Measurements from ENCODE around the gene NEBL.

Gene NEBL

DNA sequence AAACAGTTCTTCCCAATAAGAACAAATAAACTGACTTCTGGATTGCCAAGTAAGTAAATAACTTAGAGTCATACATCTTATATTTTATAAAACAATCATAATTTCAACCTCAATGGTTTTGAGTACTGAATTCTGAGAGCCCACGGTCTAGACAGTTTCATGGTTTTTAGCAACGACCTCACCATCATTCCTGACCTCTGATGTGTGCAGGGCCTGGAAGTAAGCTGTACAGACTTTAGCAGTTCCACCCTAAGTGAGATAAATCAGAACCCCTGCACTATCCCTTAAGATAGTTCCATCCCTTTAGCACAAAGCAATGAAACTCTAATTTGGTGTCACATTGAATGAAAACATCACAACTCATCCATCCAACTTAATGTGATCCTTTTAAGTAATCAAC, 86.0 kb downstream of the NEBL start:
- Histone ChIP-seq H3K36me3 (ENCODE audit: control insufficient read depth, insufficient read depth, low read length) (no peaks in the 10 kb centered on the region), H3K9ac (no peak overlapping the region), H3K27ac (no peak overlapping the region), H3K79me2 (no peaks in the 10 kb centered on the region), H3K4me1 (no peaks in the 10 kb centered on the region), H3K4me2 (ENCODE audit: low read length) (no peak overlapping the region), H2AFZ (no peak overlapping the region), H3K27me3 (ENCODE audit: control insufficient read depth, insufficient read depth, low read length) (no peaks in the 10 kb centered on the region), H3K4me3 (ENCODE audit: low read depth, low read length) (no peak overlapping the region), H3K9me3 (ENCODE audit: control insufficient read depth, low read length) (no peaks in the 10 kb centered on the region)
- TF ChIP-seq, protein P1, sequence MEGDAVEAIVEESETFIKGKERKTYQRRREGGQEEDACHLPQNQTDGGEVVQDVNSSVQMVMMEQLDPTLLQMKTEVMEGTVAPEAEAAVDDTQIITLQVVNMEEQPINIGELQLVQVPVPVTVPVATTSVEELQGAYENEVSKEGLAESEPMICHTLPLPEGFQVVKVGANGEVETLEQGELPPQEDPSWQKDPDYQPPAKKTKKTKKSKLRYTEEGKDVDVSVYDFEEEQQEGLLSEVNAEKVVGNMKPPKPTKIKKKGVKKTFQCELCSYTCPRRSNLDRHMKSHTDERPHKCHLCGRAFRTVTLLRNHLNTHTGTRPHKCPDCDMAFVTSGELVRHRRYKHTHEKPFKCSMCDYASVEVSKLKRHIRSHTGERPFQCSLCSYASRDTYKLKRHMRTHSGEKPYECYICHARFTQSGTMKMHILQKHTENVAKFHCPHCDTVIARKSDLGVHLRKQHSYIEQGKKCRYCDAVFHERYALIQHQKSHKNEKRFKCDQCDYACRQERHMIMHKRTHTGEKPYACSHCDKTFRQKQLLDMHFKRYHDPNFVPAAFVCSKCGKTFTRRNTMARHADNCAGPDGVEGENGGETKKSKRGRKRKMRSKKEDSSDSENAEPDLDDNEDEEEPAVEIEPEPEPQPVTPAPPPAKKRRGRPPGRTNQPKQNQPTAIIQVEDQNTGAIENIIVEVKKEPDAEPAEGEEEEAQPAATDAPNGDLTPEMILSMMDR (IDR thresholded peaks at IDR 0.05): no peak

DNA sequence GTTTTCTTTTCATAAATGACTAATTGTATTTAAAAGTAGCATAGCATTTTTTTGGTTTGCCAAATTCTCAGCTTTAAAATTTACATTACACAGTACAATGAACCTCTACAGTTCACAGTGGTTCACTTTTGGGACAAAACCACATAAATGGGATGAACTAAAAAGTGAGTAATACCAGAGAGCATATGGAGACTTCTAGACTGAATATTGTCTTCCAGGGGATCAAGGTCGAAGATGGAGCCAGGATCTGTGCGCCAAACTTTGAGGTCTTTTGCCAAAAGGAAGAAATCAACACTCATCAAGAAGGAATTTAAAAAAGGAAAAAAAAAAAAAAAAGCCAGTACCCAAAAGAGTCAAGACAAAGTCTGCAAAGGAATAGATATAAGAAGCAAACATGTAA, 87.5 kb downstream of the NEBL start:
- H3K27ac ChIP-seq: no peak overlapping the region
- no peaks in the 10 kb centered on the region for H3K27me3 ChIP-seq (ENCODE audit: control insufficient read depth, insufficient read depth, low read length)
- H3K36me3 ChIP-seq (ENCODE audit: control insufficient read depth, insufficient read depth, low read length): no peaks in the 10 kb centered on the region
- TF ChIP-seq, protein P1 (IDR thresholded peaks at IDR 0.05): no peak
- no peak overlapping the region for H3K9ac ChIP-seq
- no peak overlapping the region for H3K4me2 ChIP-seq (ENCODE audit: low read length)
- no peak overlapping the region for H3K4me3 ChIP-seq (ENCODE audit: low read depth, low read length)
- no peak overlapping the region for H2AFZ ChIP-seq
- no peaks in the 10 kb centered on the region for H3K4me1 ChIP-seq
- no peaks in the 10 kb centered on the region for H3K9me3 ChIP-seq (ENCODE audit: control insufficient read depth, low read length)
- no peaks in the 10 kb centered on the region for H3K79me2 ChIP-seq

DNA sequence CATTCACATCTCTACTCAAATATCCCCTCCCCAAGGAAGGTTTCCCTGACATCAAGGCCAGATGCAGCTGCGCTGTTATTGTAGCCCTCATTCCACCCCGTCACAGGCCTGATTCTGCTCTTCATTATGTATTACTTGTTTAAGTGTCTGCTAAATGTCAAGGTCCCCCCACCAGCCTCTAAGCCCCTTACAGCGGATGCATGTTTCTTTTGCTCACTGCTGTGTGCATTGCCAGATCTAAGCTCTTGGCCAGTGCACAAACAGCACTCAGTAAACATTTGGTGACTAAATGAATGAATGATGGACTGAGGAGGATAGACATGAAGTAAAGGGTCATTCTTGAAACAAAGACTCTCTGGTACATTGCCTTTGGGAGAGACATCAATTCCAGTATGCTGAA, 90.6 kb downstream of the NEBL start:
- Histone ChIP-seq H3K36me3 (ENCODE audit: control insufficient read depth, insufficient read depth, low read length) (no peaks in the 10 kb centered on the region), H3K4me2 (ENCODE audit: low read length) (no peak overlapping the region), H3K27ac (no peak overlapping the region)

DNA sequence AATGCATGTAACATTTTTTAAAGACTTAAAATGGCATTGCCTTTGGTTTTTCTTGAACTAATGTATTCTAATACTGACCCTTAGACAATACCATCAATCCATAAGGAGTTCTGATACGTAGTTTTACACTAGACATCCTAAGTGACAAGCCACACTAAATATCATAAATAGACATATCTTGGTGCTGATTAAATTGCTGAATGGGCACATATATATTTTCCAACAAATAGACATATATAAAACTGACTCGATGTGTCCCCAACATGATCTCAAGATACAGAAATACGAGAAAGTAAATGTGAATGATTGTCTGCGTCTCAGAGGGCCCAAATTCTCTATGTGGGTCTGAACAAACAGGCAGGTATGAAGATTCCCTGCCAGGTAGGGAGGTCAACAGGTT, 99.8 kb downstream of the NEBL start:
- Histone ChIP-seq H3K9ac (no peak overlapping the region), H3K27me3 (ENCODE audit: control insufficient read depth, insufficient read depth, low read length) (no peaks in the 10 kb centered on the region), H3K4me2 (ENCODE audit: low read length) (no peak overlapping the region), H3K4me1 (no peaks in the 10 kb centered on the region), H3K4me3 (ENCODE audit: low read depth, low read length) (no peak overlapping the region), H3K9me3 (ENCODE audit: control insufficient read depth, low read length) (no peaks in the 10 kb centered on the region), H3K36me3 (ENCODE audit: control insufficient read depth, insufficient read depth, low read length) (no peaks in the 10 kb centered on the region), H3K27ac (no peak overlapping the region), H3K79me2 (no peaks in the 10 kb centered on the region), H2AFZ (no peak overlapping the region)
- TF ChIP-seq, protein P1 (IDR thresholded peaks at IDR 0.05): no peak

More for the DNA sequence above, 90.6 kb downstream of the NEBL start:
- Histone ChIP-seq H3K79me2 (no peaks in the 10 kb centered on the region), H3K9me3 (ENCODE audit: control insufficient read depth, low read length) (no peaks in the 10 kb centered on the region), H3K9ac (no peak overlapping the region), H3K27me3 (ENCODE audit: control insufficient read depth, insufficient read depth, low read length) (no peaks in the 10 kb centered on the region), H3K4me3 (ENCODE audit: low read depth, low read length) (no peak overlapping the region), H2AFZ (no peak overlapping the region), H3K4me1 (no peaks in the 10 kb centered on the region)
- TF ChIP-seq, protein P1 (IDR thresholded peaks at IDR 0.05): no peak

DNA sequence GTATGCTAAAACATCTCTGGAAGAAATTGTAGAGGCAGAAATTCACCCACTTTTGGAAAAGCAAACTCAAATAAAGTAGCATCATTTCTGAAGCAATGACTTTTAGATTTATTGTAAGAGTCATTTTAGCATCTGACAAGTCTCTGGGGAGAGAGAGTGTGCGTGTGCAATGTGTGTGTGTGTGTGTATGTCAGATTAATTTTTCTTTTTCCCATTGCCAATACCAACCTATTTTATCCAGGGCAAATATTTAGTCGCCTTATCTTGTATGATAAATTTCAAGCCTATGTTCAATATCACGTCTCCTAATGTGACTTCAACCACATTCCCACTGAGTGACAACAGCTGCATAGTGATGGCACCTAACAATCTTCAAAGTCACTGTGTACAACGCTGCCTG, 101.7 kb downstream of the NEBL start:
- Histone ChIP-seq H3K4me3 (ENCODE audit: low read depth, low read length) (no peak overlapping the region), H3K36me3 (ENCODE audit: control insufficient read depth, insufficient read depth, low read length) (no peaks in the 10 kb centered on the region)

More for the DNA sequence above, 101.7 kb downstream of the NEBL start:
- H3K4me2 ChIP-seq (ENCODE audit: low read length): no peak overlapping the region
- H3K79me2 ChIP-seq: no peaks in the 10 kb centered on the region
- no peak overlapping the region for H3K27ac ChIP-seq
- no peaks in the 10 kb centered on the region for H3K9me3 ChIP-seq (ENCODE audit: control insufficient read depth, low read length)
- no peak overlapping the region for H3K9ac ChIP-seq
- no peak overlapping the region for H2AFZ ChIP-seq
- no peaks in the 10 kb centered on the region for H3K4me1 ChIP-seq
- TF ChIP-seq, protein P1 (IDR thresholded peaks at IDR 0.05): no peak
- no peaks in the 10 kb centered on the region for H3K27me3 ChIP-seq (ENCODE audit: control insufficient read depth, insufficient read depth, low read length)

Measured in parathyroid adenoma (tissue), 2 donors.